Calu3 (cell line): ENCODE measurements around the gene CFAP300. TPM values are rescaled to one million over a fixed set of nuclear protein-coding genes. Genes with fewer than 3 reads are reported as not detected.

ENCODE experiments used
- BruUV-seq: library from RNA; stranded (reverse); fragments of 400-500 nt; replicated peaks from 2 replicates; lab custom pipeline; 2021; lab: Mats Ljungman, UMichigan
- CTCF ChIA-PET: fragments of 300-600 bp; sonication (Branson Sonifier 250); formaldehyde crosslinking; loops from one replicate; lab custom pipeline; 2022; ENCODE audit warnings: antibody characterized with exemption; lab: Charles Lee
- DNase-seq: peaks from one replicate; pipeline ENCODE4 v3.0.0; 2022
- H3K27ac Mint-ChIP-seq: one replicate; pipeline ENCODE4 v1.8.0; 2022; ENCODE audit warnings: mixed read lengths; ENCODE audit not compliant: unreplicated experiment
- H3K27me3 Mint-ChIP-seq: one replicate; pipeline ENCODE4 v1.8.0; 2022; ENCODE audit warnings: mixed read lengths; ENCODE audit not compliant: unreplicated experiment
- H3K36me3 Mint-ChIP-seq: one replicate; pipeline ENCODE4 v1.8.0; 2022; ENCODE audit warnings: mild to moderate bottlenecking, moderate library complexity, mixed read lengths; ENCODE audit not compliant: insufficient read depth, unreplicated experiment
- H3K4me1 Mint-ChIP-seq: one replicate; pipeline ENCODE4 v1.8.0; 2022; ENCODE audit warnings: mild to moderate bottlenecking, low read depth, mixed read lengths; ENCODE audit not compliant: unreplicated experiment
- H3K4me3 Mint-ChIP-seq: one replicate; pipeline ENCODE4 v1.8.0; 2022; ENCODE audit warnings: mild to moderate bottlenecking, low read depth, moderate library complexity, mixed read lengths; ENCODE audit not compliant: unreplicated experiment
- H3K9me3 Mint-ChIP-seq: one replicate; pipeline ENCODE4 v1.8.0; 2022; ENCODE audit warnings: low read depth, mixed read lengths; ENCODE audit not compliant: unreplicated experiment
- intact Hi-C: fragments of 100-400 bp; cut with micrococcal nuclease; formaldehyde crosslinking; loops from one replicate; pipeline ENCODE4 v1.10.0; 2022; ENCODE audit not compliant: unreplicated experiment
- total RNA-seq: library from RNA; stranded (reverse); gene quantifications from 2 replicates; pipeline ENCODE4 v1.2.3, GENCODE V29; 2022
- TF ChIP-seq, protein P1 (sequence below): fragments of 200-600 bp; IDR thresholded peaks from one replicate; pipeline ENCODE4 v1.8.0; 2022; ENCODE audit warnings: antibody characterized with exemption; ENCODE audit not compliant: unreplicated experiment

CFAP300 gene
- total RNA-seq, 1 experiment from 2014 or later = 2.9 TPM

DNA sequence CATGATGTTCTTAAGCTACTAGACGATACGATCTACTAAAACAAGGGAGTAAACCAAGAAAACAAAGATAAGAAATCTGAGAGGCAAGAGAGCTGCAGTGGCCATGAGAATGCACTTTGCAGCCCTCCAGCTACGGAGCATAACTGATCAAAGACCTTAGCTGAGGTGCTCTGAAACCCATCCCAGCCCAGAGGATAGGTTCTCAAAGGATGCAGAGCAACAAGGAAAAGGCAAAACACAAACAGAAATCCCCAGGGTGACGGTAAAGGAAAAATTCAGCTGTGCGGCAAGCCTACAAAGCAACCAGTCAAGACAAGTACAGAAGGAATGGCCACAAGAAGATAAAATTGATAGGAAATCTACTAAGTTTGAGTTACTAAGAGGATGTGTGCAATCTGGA is 32.5 kb upstream of the CFAP300 start:
- H3K4me1 Mint-ChIP-seq = peaks cover 19% of the 10 kb centered on the region
- DNase-seq = no peak
- H3K4me3 Mint-ChIP-seq = no peak overlapping the region
- H3K27me3 Mint-ChIP-seq = no peaks in the 10 kb centered on the region
- H3K36me3 Mint-ChIP-seq = no peaks in the 10 kb centered on the region
- intact Hi-C loops = no loop called here
- H3K27ac Mint-ChIP-seq = no peak overlapping the region
- TF ChIP-seq, protein P1, sequence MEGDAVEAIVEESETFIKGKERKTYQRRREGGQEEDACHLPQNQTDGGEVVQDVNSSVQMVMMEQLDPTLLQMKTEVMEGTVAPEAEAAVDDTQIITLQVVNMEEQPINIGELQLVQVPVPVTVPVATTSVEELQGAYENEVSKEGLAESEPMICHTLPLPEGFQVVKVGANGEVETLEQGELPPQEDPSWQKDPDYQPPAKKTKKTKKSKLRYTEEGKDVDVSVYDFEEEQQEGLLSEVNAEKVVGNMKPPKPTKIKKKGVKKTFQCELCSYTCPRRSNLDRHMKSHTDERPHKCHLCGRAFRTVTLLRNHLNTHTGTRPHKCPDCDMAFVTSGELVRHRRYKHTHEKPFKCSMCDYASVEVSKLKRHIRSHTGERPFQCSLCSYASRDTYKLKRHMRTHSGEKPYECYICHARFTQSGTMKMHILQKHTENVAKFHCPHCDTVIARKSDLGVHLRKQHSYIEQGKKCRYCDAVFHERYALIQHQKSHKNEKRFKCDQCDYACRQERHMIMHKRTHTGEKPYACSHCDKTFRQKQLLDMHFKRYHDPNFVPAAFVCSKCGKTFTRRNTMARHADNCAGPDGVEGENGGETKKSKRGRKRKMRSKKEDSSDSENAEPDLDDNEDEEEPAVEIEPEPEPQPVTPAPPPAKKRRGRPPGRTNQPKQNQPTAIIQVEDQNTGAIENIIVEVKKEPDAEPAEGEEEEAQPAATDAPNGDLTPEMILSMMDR = no peak
- no peaks in the 10 kb centered on the region for H3K9me3 Mint-ChIP-seq
- CTCF ChIA-PET = no interaction called here
- BruUV-seq = no TSS peak

DNA sequence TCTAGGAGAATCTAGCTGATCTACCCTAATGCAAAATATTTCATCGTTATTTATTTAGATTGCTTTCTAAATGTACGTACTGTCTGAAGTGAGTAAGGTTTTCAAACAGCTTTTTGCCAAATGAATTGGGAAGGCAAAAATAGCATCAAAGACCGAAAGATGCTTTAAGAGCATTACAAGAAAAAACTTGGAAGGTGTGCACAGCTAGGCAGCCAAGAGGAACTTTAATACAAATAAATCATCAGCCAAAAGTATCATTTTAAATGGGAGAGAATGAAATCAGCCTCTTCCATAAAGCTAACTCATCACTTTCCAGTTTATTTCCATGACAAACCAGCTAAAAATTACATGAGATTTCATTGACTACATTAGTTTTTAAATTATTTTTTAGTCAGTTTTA is 30.2 kb upstream of the CFAP300 start:
- no peak for DNase-seq
- CTCF ChIA-PET = no interaction called here
- Mint-ChIP-seq H3K27ac (no peak overlapping the region), H3K9me3 (no peaks in the 10 kb centered on the region), H3K36me3 (no peaks in the 10 kb centered on the region), H3K4me3 (no peak overlapping the region), H3K4me1 (peaks cover 7% of the 10 kb centered on the region), H3K27me3 (no peaks in the 10 kb centered on the region)
- BruUV-seq = no TSS peak
- TF ChIP-seq, protein P1 = no peak
- intact Hi-C loops = no loop called here

DNA sequence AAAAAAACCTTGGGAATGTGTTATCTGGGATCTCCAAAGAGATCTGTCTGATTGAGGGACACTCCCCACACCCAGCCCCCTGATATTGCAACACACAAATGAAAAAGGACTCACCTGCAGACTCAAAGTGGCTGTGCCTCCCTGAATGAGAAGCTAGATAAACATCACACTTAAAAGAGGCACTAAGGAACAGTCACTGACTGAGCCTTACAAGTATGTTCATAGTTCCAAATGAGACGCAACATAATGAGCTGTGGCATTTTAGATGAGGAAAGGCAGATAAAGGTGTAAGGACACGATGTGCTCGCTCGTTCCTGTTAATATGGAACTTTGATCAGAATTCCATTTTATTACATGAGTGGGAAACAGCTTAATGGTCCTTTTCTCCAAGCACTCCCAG is 21.0 kb upstream of the CFAP300 start:
- no peaks in the 10 kb centered on the region for H3K27me3 Mint-ChIP-seq
- TF ChIP-seq, protein P1 = no peak
- BruUV-seq = no TSS peak
- no peaks in the 10 kb centered on the region for H3K9me3 Mint-ChIP-seq
- intact Hi-C loops = no loop called here
- H3K27ac Mint-ChIP-seq = no peak overlapping the region
- no peaks in the 10 kb centered on the region for H3K36me3 Mint-ChIP-seq
- H3K4me3 Mint-ChIP-seq = no peak overlapping the region
- no peak for DNase-seq
- CTCF ChIA-PET = interaction anchor here (1.0 kb wide), 1 partner anchor 118 kb away, joined by 3 read pairs; no protein-coding TSS in a partner anchor
- H3K4me1 Mint-ChIP-seq = no peaks in the 10 kb centered on the region

DNA sequence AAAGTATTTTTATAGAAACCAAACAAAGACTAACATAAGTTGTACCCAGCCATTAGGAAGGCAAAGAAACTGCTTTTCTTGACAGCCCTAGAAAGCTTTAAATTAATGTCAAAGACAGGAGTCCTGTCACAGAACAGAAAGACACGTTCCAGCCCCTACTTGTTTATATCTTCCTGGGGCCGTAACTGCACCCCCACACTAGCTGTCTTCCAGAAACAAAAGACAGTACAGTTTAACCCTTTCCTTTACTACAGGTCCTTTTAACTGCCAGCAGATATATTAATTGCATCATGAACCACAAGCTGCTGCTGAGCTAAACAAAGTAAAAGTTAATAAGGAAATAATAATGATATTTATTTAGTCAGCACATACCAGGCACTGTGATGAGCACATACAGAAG is 20.3 kb upstream of the CFAP300 start:
- H3K27ac Mint-ChIP-seq = no peak overlapping the region
- BruUV-seq = no TSS peak
- H3K9me3 Mint-ChIP-seq = no peaks in the 10 kb centered on the region
- H3K36me3 Mint-ChIP-seq = no peaks in the 10 kb centered on the region
- CTCF ChIA-PET = interaction anchor here (1.0 kb wide), 1 partner anchor 118 kb away, joined by 3 read pairs; no protein-coding TSS in a partner anchor
- TF ChIP-seq, protein P1 = no peak
- H3K27me3 Mint-ChIP-seq = no peaks in the 10 kb centered on the region
- intact Hi-C loops = no loop called here
- no peaks in the 10 kb centered on the region for H3K4me1 Mint-ChIP-seq
- DNase-seq = no peak
- no peak overlapping the region for H3K4me3 Mint-ChIP-seq
